PC-3 (cell line): ENCODE data around the gene POLR1A. TPM values are rescaled to one million over a fixed set of nuclear protein-coding genes. Genes with fewer than 3 reads are reported as not detected.

Source experiments
- ATAC-seq: fragments of 200-7000 bp; cut with Tn5 transposase; 2 replicates; pipeline ENCODE4 v1.9.1; 2020; ENCODE audit warnings: mild to moderate bottlenecking, moderate library complexity
- BruUV-seq: library from RNA; stranded (reverse); fragments of 400-500 nt; replicated peaks from 2 replicates; lab custom pipeline; 2021; lab: Mats Ljungman, UMichigan
- CTCF ChIA-PET: fragments of 300-600 bp; sonication (Branson Sonifier 250); formaldehyde crosslinking; loops from one replicate; lab custom pipeline; 2022; ENCODE audit warnings: antibody characterized with exemption; lab: Charles Lee
- POLR2A ChIA-PET: fragments of 300-600 bp; sonication (Branson Sonifier 250); formaldehyde crosslinking; loops from one replicate; lab custom pipeline; 2022; ENCODE audit warnings: antibody characterized with exemption; ENCODE audit not compliant: unreplicated experiment; lab: Charles Lee
- DNase-seq: peaks from one replicate; pipeline ENCODE4 v3.0.0-alpha.2; 2015
- H2AFZ ChIP-seq: fragments of 300-600 bp; sonication (generic); 2 replicates; pipeline ENCODE4 v1.6.0; 2016; ENCODE audit warnings: antibody characterized with exemption, low read length
- H3F3A ChIP-seq: fragments of 300-600 bp; sonication (generic); one replicate; pipeline ENCODE4 v1.6.0; 2017; ENCODE audit warnings: antibody characterized with exemption, low read length, control low read depth, mild to moderate bottlenecking; ENCODE audit not compliant: unreplicated experiment
- H3K27ac ChIP-seq: fragments of 300-600 bp; sonication (generic); 2 replicates; pipeline ENCODE4 v1.5.1; 2016; ENCODE audit warnings: mild to moderate bottlenecking, low read length
- H3K27me3 ChIP-seq: fragments of 300-600 bp; sonication (generic); 2 replicates; pipeline ENCODE4 v1.6.1; 2016; ENCODE audit warnings: low read length, mixed read lengths
- H3K36me3 ChIP-seq: fragments of 300-600 bp; sonication (generic); 2 replicates; pipeline ENCODE4 v1.6.1; 2016; ENCODE audit warnings: low read depth, mixed run types, low read length, mixed read lengths
- H3K4me1 ChIP-seq: fragments of 300-600 bp; sonication (generic); 2 replicates; pipeline ENCODE4 v1.5.1; 2016; ENCODE audit warnings: low read length; ENCODE audit not compliant: insufficient read depth
- H3K4me2 ChIP-seq: fragments of 300-600 bp; sonication (generic); 2 replicates; pipeline ENCODE4 v1.6.0; 2016; ENCODE audit warnings: low read length
- H3K4me3 ChIP-seq: fragments of 300-600 bp; sonication (generic); 2 replicates; pipeline ENCODE4 v1.5.1; 2016; ENCODE audit warnings: mild to moderate bottlenecking, low read length, mixed read lengths
- H3K79me2 ChIP-seq: fragments of 300-600 bp; sonication (generic); 2 replicates; pipeline ENCODE4 v1.6.1; 2017; ENCODE audit warnings: low read length, mixed read lengths
- H3K9ac ChIP-seq: fragments of 300-600 bp; sonication (generic); 2 replicates; pipeline ENCODE4 v1.6.0; 2016; ENCODE audit warnings: mild to moderate bottlenecking, low read length
- H3K9me2 ChIP-seq: fragments of 300-600 bp; sonication (generic); replicated peaks from 2 replicates; pipeline ENCODE4 v1.6.1; 2016; ENCODE audit warnings: mixed run types, low read length, mixed read lengths
- H3K9me3 ChIP-seq: fragments of 300-600 bp; sonication (generic); 2 replicates; pipeline ENCODE4 v1.6.1; 2016; ENCODE audit warnings: low read length, mixed read lengths
- H4K20me1 ChIP-seq: fragments of 300-600 bp; sonication (generic); 2 replicates; pipeline ENCODE4 v1.6.1; 2016; ENCODE audit warnings: low read length, mixed read lengths
- EZH2 ChIP-seq: fragments of 300-600 bp; sonication (generic); IDR thresholded peaks from one replicate; pipeline ENCODE4 v1.6.1; 2017; ENCODE audit warnings: antibody characterized with exemption, mild to moderate bottlenecking, low read length; ENCODE audit not compliant: unreplicated experiment
- EZH2phosphoT487 ChIP-seq: fragments of 300-600 bp; sonication (generic); IDR thresholded peaks from 2 replicates; pipeline ENCODE4 v1.6.1; 2018; ENCODE audit warnings: mild to moderate bottlenecking, antibody characterized with exemption, low read length, borderline replicate concordance
- intact Hi-C: fragments of 100-400 bp; cut with micrococcal nuclease; formaldehyde crosslinking; loops from 2 replicates; pipeline ENCODE4 v1.9.0; 2023
- total RNA-seq: library from RNA; depleted of rRNA; stranded (reverse); fragments of >200 nt; gene quantifications from 2 replicates; pipeline ENCODE4 v1.2.3, GENCODE V29; 2014
- TF ChIP-seq, protein P1 (sequence below): fragments of 300-600 bp; sonication (generic); conservative IDR thresholded peaks from 2 replicates; pipeline ENCODE4 v1.5.1; 2017; ENCODE audit warnings: antibody characterized with exemption, low read depth, mild to moderate bottlenecking, low read length

Gene POLR1A
- total RNA-seq, 1 experiment from 2014 or later, result 25.1 TPM

DNA sequence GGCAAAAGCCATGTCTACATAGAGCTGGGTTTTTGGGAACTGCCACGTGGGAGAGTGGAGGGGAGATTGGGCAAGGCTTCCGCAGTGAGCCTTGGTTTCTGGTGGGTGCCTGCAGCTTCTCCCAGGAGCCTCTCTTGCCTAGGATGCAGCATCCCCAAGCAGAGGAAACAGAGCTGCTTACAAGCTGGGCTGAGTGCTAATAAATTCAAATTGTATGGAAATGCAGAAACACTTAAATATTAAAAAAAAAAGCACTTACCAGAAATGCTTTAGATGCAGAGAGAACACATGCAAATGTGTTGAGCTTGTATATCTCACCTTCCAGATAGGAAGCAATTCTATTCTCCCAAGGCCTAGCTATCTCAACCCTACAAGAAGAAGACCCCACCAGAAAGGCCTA is 120.9 kb downstream of the POLR1A start:
- Histone ChIP-seq H3K79me2 (no peaks in the 10 kb centered on the region), H3K27me3 (no peaks in the 10 kb centered on the region), H4K20me1 (no peaks in the 10 kb centered on the region), H3K4me2 (no peak overlapping the region), H3K9me3 (no peaks in the 10 kb centered on the region), H3K36me3 (no peaks in the 10 kb centered on the region), H3K9ac (no peak overlapping the region), H3K4me3 (no peak overlapping the region), H2AFZ (no peak overlapping the region), H3F3A (no peaks in the 10 kb centered on the region), H3K4me1 (no peaks in the 10 kb centered on the region), H3K9me2 (no peaks in the 10 kb centered on the region), H3K27ac (no peak overlapping the region)
- ChIA-PET CTCF (no interaction called here), POLR2A (no interaction called here)
- no peak for ATAC-seq
- TF ChIP-seq EZH2 (no peak), EZH2phosphoT487 (no peak)
- TF ChIP-seq, protein P1, sequence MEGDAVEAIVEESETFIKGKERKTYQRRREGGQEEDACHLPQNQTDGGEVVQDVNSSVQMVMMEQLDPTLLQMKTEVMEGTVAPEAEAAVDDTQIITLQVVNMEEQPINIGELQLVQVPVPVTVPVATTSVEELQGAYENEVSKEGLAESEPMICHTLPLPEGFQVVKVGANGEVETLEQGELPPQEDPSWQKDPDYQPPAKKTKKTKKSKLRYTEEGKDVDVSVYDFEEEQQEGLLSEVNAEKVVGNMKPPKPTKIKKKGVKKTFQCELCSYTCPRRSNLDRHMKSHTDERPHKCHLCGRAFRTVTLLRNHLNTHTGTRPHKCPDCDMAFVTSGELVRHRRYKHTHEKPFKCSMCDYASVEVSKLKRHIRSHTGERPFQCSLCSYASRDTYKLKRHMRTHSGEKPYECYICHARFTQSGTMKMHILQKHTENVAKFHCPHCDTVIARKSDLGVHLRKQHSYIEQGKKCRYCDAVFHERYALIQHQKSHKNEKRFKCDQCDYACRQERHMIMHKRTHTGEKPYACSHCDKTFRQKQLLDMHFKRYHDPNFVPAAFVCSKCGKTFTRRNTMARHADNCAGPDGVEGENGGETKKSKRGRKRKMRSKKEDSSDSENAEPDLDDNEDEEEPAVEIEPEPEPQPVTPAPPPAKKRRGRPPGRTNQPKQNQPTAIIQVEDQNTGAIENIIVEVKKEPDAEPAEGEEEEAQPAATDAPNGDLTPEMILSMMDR, result no peak
- DNase-seq, result no peak
- no TSS peak for BruUV-seq
- intact Hi-C loops, result no loop called here

DNA sequence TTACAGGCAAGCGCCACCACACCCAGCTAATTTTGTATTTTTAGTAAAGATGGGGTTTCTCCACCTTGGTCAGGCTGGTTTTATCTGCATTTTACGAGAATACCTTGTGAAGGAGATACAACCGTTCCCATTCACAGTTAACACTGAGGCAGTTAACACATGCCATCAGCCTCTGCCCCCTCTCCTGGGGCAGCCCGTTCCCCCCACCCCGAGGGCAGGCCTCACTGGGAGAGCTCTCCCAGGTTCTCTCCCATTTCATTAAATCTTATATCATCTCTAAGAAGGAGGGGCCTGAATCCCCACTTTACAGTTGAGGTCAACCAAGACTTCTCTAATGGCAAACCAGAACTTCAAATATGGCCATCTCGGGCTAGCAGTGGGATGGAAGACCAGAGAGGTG is 121.9 kb downstream of the POLR1A start:
- intact Hi-C loops, result no loop called here
- H4K20me1 ChIP-seq, result no peaks in the 10 kb centered on the region
- no peaks in the 10 kb centered on the region for H3K79me2 ChIP-seq
- no peak overlapping the region for H3K9ac ChIP-seq
- CTCF ChIA-PET, result no interaction called here
- H3K4me2 ChIP-seq, result no peak overlapping the region
- DNase-seq (no peak), ATAC-seq (no peak)
- POLR2A ChIA-PET, result no interaction called here
- no peaks in the 10 kb centered on the region for H3K36me3 ChIP-seq
- TF ChIP-seq, protein P1, result no peak
- TF ChIP-seq EZH2 (no peak), EZH2phosphoT487 (no peak)
- no peaks in the 10 kb centered on the region for H3K4me1 ChIP-seq
- no peaks in the 10 kb centered on the region for H3K9me3 ChIP-seq
- no peak overlapping the region for H2AFZ ChIP-seq
- no TSS peak for BruUV-seq
- H3K27ac ChIP-seq, result no peak overlapping the region
- no peaks in the 10 kb centered on the region for H3K9me2 ChIP-seq
- H3K4me3 ChIP-seq, result no peak overlapping the region
- H3K27me3 ChIP-seq, result no peaks in the 10 kb centered on the region
- H3F3A ChIP-seq, result no peaks in the 10 kb centered on the region

DNA sequence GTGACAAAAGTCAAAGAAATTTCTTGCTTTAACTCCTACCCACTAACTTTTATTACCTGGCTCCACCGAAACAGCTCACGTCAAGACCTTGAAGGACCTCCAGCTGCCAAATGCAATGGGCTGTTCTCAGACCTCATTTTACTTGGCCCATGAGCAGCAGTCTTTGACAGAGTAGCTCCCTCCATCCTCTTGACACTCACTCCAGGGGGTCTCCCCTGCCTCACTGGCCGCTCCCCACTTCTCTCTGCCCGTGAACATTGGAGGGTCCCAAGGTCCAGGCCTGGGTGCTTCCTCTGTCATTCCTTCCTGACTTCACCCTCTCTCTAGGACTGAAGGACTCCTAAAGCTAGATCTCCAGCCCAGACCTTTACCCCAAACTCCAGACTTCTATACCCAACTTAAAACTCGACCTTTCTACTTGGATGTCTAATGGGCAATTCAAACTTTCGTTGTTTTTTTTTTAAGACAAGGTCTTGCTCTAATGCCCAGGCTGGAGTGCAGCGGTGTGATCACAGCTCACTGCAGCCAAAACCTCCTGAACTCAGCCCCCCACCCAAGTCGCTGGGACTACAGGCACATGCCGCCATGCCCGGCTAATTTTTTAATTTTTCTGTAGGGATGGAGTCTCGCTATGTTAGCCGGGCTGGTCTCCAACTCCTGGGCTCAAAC is 124.0 kb downstream of the POLR1A start:
- Histone ChIP-seq H3K9ac (no peak overlapping the region), H3K4me1 (no peaks in the 10 kb centered on the region), H3K27me3 (peaks cover 11% of the 10 kb centered on the region), H3K36me3 (no peaks in the 10 kb centered on the region), H3K4me3 (no peak overlapping the region), H4K20me1 (no peaks in the 10 kb centered on the region), H2AFZ (no peak overlapping the region), H3K4me2 (no peak overlapping the region), H3K9me2 (no peaks in the 10 kb centered on the region), H3K9me3 (no peaks in the 10 kb centered on the region), H3F3A (no peaks in the 10 kb centered on the region), H3K27ac (no peak overlapping the region), H3K79me2 (no peaks in the 10 kb centered on the region)
- ChIA-PET CTCF (no interaction called here), POLR2A (no interaction called here)
- no TSS peak for BruUV-seq
- TF ChIP-seq, protein P1, result no peak
- no peak for TF ChIP-seq EZH2phosphoT487
- no peak for TF ChIP-seq EZH2
- intact Hi-C loops, result no loop called here
- DNase-seq (no peak), ATAC-seq (no peak)
